Fibroblast of skin of left quadriceps (primary cell): ENCODE results near the gene OR8H1.

Experiments used
- DNase-seq, 2 experiments: peaks; one replicate each; pipeline ENCODE4 v3.0.0-alpha.2; 2013; ENCODE audit warnings: low read depth in 2 of 2

OR8H1 gene, protein sequence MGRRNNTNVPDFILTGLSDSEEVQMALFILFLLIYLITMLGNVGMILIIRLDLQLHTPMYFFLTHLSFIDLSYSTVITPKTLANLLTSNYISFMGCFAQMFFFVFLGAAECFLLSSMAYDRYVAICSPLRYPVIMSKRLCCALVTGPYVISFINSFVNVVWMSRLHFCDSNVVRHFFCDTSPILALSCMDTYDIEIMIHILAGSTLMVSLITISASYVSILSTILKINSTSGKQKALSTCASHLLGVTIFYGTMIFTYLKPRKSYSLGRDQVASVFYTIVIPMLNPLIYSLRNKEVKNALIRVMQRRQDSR

DNA sequence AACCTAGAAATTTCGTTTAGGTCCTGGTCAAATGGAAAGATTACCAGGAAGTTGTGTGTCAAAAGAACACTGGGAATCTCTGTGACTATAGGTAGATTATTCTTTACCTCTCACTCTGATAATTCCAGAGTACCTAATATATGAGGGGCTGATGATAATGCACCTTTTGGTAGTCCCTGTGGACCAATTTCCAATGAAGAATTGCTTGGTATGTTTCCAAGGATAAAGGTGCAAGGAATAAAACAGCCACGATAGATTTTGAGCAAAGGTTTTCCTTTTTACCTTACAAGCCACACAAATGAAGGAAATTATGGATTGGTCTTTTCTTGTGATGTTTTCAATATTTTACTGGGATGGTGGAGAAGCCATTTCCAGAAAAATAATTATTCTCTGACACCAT lies at the start of gene OR8H1:
TSS of gene OR8H1 (minus strand) at position 101 of the 400 bp plus-strand sequence. CDS start 1,192 bp downstream, outside the sequence.
- no peak for DNase-seq

DNA sequence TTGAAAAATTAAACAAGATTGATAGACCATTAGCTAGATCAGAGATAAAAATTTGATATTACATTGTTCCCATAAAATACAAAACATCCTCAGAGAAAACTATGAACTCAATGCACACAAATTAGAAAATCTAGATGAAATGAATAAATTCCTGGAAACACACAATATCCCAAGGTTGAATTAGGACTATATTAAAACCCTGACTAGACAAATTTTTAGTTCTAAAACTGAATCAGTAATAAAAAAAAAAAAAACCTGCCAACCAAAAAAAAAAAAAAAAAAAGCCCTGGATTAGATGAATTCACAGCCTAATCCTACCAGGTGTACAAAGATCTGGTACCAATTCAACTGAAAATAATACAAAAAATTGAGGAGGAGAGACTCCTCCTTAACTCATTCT lies 48.2 kb upstream of the OR8H1 start:
- no peak for DNase-seq

DNA sequence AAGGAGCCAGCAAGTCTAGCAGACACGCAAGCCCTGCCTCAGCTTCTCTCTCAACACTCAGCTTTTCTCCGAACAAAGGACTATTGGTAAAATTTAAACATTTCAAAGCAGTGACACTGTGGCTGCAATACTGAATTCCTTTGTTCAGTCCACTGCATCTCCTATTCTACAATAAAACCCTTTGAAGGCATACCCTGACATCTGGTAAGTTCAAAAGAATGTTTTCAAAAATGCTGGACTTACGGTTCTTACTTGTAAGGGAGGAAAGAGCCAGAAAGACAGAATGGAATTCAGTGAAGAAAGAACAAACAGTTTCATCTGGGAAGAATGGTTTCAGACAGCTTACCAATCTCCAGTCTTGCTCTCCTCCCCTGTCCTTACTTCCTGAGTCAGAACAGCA lies 41.1 kb upstream of the OR8H1 start:
- no peak for DNase-seq

DNA sequence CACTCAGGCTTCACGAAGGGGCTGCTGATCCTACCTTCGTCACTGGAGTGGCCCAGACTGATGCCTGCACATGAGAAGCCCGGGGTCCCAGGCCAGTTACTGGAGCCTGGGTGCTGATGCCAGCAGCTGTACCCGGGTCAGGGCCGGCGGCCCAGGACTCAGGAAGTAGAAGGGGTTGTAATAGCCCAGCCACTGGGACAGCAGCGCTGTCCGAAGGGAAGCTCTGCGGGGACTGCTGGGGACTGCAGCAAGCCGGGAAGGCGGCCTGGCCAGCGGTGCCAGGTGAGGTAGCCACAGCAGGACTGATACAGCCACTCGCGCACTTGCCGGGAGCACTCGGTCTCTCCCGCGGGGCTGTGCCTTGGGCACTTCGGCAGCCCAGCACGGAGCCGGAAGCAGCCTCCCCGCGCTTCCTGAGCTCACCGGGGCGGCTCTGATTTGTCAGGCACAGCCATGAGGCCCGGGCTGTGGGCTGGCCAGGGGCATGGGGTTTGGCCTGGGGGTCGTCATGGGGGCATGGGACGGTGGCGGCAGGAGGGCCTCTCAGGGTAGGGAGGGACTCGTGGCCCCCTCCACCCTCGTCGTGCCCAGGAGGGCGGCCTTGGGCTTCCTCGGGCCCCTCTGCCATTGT lies 39.9 kb upstream of the OR8H1 start:
- no peak for DNase-seq

DNA sequence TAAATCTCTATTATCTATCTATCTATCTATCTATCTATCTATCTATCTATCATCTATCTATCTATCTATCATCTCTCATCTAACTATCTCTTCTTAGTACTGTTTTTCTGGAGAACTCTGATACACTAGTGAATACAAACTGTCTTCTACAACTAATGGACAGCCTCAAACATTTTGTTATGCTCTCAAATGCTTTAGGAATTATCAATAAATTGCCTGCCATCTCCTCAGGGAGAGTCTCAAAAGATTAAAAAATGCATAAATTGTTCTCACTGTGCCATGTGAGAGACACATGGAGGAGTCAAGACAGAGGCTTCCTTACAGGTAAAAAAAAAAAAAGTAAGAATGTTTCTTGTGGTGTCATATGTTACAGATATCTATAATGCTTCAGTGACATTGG lies 22.8 kb upstream of the OR8H1 start, which contains the start of gene OR8K3:
TSS of gene OR8K3 (plus strand) at position 301 of the 400 bp plus-strand sequence. CDS start 3,163 bp downstream, outside the sequence.
- no peak for DNase-seq

DNA sequence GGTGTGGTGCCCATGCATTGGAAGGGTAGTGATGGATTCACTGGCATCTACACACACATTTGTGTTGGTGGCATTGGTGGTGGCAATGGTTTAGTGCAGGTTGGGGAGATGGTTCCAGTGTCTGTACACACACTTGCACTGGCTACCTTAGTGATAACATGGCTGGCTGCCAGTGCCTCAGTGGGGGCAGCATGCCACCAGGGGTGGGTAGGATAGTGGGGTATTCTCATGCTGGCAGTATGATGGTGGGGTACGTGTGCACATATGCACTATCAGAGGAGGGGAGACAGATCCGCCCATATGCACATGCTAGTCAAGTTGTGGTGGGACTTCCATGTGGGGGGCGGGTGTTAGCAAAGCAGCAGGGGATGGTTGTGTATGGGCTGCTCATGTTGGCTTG lies 15.8 kb upstream of the OR8H1 start:
- DNase-seq = no peak

DNA sequence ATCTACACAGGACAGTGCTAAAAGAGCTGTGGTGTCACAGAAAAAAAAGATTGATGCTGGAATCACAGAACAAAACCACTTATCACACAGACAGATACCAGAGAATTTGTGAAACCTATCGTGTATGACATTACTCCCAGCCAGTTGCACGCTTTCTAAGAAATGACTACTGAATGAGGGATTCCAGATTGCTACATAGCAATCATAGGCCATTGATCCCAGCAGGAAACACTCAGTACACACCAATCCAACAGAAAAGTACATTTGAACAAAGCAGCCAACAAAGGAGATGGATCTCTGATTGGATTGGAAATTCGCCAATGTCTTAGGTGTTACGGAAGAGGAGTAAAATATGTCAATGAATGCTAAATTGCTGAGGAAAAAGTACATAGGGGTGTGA lies 4.8 kb upstream of the OR8H1 start:
- no peak for DNase-seq

DNA sequence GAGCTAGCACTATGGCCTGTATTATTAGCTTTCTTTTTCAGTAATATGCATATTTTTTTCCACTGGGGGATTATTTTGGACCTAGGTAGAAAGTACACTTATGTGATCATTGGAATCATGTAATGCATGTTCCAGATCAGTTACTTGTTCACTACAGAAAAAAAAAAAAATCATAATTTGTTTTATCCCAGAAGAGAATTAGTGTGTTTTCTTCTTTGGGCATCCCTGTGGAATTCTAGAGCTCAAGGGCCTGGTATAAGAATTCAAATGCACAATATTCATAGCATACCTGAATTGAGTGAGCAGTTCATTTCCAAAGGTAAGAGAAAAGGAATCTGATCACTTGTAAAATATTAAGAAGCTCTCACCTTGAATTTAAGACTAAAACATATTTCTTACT lies 18.2 kb downstream of the OR8H1 start, which contains the start of gene OR5T1:
TSS of gene OR5T1 (plus strand) at position 301 of the 400 bp plus-strand sequence. CDS start 1,485 bp downstream, outside the sequence.
- no peak for DNase-seq

DNA sequence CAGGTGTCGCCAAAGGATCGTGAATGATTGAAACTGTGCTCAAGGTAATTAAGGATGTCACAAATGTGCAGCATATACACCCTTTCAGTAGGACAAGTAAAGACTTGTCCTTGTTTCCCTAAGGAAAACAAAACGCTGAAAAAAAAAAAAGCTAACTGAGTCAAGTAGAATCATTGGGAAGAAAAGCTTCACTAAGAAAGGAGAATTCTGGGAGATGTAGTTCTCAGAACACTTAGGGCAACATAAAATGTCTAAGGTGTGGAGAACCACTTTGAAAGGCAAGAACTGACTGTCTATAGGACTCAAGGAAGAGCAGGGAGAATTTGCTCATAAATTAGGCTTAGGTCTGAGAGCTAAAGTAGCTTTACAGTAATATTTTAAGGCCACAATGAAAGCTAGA lies 21.0 kb downstream of the OR8H1 start:
- no peak for DNase-seq

DNA sequence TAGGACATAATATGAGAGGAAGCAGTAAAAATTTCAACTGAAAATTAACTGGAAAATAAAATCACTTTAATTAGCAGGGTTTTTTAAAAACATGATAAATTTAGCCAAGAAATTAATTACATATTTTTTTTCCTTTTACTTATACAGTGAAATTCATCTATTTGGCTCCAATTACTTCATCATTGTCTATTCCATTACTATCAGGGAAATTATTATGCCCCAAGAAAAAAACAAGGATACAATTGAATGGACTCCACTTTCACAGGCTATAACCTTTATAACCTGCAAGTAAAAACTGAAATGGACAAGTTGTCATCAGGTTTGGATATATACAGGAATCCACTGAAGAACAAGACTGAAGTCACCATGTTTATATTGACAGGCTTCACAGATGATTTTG lies 40.1 kb downstream of the OR8H1 start, which contains the start of gene OR5T3:
TSS of gene OR5T3 (plus strand) at position 301 of the 400 bp plus-strand sequence. CDS start at position 301, 0 bp downstream.
- no peak for DNase-seq
